VCaP (cell line): ENCODE measurements around the gene PTPN14.

ENCODE experiments used
- H3K27ac ChIP-seq: fragments of 450-650 bp; 2 replicates; pipeline ENCODE4 v1.5.1; 2017
- TF ChIP-seq, protein P1 (sequence below): fragments of 450-650 bp; conservative IDR thresholded peaks from 2 replicates; pipeline ENCODE4 v1.5.1; 2017; ENCODE audit warnings: mild to moderate bottlenecking, moderate library complexity

Gene PTPN14

DNA sequence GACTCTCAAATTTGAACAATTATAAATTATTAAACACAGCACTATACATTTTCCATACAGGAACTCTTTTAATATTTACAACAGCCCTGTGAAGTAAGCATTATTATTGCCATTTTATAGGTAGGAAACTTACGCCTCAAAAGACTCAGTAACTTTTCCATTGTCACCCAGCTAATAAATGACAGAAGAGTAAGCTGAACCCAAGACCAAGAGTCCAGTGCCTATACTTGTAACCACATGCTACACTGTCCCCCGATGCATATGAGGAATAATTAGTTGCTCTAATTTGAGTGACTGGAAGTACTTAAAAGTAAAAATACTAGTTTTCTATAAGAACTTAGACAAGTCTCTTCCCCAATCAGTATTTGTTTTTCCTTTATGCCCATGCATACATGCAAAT lies 88.5 kb downstream of the PTPN14 start:
- TF ChIP-seq, protein P1, sequence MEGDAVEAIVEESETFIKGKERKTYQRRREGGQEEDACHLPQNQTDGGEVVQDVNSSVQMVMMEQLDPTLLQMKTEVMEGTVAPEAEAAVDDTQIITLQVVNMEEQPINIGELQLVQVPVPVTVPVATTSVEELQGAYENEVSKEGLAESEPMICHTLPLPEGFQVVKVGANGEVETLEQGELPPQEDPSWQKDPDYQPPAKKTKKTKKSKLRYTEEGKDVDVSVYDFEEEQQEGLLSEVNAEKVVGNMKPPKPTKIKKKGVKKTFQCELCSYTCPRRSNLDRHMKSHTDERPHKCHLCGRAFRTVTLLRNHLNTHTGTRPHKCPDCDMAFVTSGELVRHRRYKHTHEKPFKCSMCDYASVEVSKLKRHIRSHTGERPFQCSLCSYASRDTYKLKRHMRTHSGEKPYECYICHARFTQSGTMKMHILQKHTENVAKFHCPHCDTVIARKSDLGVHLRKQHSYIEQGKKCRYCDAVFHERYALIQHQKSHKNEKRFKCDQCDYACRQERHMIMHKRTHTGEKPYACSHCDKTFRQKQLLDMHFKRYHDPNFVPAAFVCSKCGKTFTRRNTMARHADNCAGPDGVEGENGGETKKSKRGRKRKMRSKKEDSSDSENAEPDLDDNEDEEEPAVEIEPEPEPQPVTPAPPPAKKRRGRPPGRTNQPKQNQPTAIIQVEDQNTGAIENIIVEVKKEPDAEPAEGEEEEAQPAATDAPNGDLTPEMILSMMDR: no peak
- no peak overlapping the region for H3K27ac ChIP-seq

DNA sequence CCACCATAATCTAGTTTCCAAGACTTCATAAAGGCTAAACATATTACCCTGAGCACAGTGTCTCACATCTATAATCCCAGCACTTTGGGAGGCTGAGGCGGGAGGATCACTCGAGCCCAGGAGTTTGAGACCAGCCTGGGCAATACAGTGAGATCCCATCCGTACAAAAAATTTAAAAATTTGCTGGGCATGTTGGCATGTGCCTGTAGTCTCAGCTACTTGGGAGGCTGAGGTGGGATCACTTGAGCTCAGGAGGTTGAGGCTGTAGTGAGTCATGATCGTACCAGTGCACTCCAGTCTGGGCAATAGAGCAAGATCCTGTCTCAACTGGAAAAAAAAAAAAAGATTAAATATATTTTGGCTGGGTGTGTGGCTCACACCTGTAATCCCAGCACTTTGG lies 90.1 kb downstream of the PTPN14 start:
- TF ChIP-seq, protein P1: no peak
- H3K27ac ChIP-seq: no peak overlapping the region

DNA sequence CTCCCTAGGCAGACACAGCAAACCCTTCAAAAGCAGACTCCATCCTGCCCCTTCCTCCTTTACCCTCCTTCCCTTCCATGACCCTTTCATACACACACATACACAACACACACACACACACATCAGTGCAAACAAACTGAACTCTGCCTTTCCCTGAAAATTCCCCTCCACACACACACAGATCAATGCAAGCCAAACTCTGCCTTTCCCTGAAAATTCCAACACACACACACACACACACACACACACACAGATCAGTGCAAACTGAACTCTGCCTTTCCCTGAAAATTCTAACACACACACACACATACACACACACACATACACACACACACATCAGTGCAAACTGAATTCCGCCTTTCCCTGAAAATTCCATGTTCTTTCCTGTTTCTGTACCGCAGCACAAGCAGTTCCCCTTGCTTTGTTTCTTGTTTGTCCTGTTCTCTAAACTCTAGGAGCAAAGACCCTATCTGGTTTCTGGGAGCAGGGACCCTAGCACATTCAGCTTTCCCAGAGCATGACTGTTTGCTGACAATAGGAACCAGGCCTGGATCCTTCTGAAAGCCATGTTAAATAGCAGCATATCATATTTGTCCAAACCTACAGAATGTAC lies 91.0 kb downstream of the PTPN14 start:
- TF ChIP-seq, protein P1: no peak
- H3K27ac ChIP-seq: no peak overlapping the region

DNA sequence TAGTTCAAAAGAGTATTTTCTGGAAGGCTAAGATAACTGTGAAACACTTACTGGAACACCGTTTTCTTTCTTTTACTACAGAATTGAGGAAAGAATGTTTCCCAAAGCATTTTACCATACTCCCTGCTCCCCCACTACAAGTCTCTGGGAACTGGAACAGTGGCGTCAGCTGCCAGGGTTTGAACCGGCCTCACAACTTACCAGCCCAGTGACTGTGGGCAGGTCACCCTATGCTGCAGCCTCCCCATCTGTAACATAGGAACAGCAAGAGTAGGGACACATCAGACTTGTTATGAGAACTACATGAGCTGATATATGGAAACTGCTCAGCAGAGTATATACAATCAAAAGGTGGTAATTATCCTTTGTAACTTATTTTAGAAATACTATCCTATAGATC lies 91.5 kb downstream of the PTPN14 start:
- no peak overlapping the region for H3K27ac ChIP-seq

DNA sequence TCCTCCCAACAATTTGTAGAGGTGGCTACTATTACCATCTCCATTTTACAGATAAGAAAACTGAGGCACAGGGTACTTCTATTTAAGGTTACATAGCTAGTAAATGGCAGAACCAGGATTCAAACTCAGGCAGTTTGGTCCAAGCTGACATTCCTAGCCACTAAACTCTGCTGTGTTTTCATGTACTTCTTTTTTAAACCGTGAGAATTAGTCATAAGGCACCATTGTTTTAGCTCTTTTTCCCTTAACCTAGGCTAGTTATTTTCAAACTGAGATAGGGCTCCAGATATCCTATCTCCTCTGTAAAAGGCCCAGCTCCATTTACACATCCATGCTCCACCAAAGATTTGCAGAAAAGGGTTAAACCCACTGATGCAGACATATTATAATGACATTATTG lies 92.9 kb downstream of the PTPN14 start:
- TF ChIP-seq, protein P1: no peak
- H3K27ac ChIP-seq: no peak overlapping the region

More for the DNA sequence above, 91.5 kb downstream of the PTPN14 start:
- TF ChIP-seq, protein P1: no peak

DNA sequence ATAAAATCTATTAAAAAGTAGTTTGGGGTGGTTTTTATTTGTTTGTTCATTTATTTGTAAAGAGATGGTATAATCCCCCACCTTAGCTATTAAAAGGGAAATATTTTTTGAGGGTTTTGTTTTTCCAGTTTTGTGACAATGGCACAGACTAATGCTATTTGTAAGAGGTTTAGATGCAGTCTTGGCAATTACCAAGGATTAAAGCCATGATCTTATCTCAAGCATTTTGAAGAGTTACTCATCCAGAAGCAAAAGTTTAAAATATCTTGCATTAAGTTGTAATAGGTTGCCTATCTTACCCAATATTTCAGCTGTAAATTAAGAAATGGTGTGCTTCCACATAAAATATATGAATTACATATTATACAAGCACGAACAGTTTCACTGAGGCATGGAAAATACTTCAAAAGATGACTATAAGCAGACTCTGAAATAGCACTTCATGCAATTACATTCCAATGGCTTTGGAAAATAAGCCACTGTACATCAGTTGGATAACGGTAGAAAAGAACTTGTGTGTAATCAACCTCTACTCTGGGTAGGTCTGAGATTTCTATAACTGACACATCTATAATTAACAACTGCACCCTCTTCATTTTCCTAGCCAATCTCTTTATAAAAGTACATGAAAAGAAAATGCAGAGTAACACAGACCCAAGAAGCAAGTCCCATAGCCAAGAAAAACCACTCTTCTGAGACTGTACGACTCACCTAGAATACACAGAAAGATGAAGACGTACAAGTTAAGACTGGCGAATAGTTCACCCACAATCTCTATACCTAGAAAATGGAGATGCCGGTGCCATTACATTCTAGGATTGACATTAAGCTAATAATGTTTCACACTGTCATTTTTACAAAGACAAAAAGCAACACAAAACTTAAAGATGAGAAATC lies 95.2 kb downstream of the PTPN14 start:
- no peak overlapping the region for H3K27ac ChIP-seq
- TF ChIP-seq, protein P1: no peak

DNA sequence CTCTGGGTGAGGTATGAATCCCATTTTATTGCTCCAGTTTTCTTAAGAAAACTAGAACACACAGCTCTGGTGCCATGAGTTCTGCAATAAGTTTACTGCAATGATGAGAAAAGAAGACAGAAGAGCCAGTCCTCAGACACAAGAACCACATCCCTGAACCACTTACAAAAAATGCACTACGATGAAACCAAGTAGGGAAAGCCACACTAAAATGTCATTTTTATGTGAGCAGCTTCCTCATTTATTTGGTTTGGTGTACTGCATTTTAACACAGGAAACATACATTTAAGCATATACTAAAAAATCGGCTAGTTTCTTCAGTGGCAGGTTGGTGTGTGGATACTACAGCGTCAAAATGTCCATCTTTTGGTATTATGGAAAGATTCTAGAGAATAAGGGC lies 95.9 kb downstream of the PTPN14 start:
- H3K27ac ChIP-seq: no peak overlapping the region
- TF ChIP-seq, protein P1: no peak
